Activated T-helper 2 cell treated with anti-CD3 and anti-CD28 coated beads, Interferon-gamma antibody, Interleukin-2, Interleukin-4, amounts not matched to agents 10 μg/mL and 5 μg/mL and 100 μg/mL, durations not matched to agents 14 hours and 24 hours and 36 hours (primary cell): ENCODE measurements around the gene IGF2BP2. TPM values are rescaled to one million over a fixed set of nuclear protein-coding genes. Genes with fewer than 3 reads are reported as not detected.
"Not testable (repeated sequence)": the region's sequence is repeated elsewhere in the genome, so short reads cannot be mapped to it uniquely, and the experiment has no call there.

Experiments used
- DNase-seq: peaks from one replicate; pipeline ENCODE4 v3.0.0; 2021; ENCODE audit warnings: low spot score
- H3K27ac Mint-ChIP-seq: one replicate; pipeline ENCODE4 v1.8.0; 2021; ENCODE audit warnings: mixed read lengths
- H3K27me3 Mint-ChIP-seq: one replicate; pipeline ENCODE4 v1.8.0; 2021; ENCODE audit warnings: low read depth, mixed read lengths
- H3K36me3 Mint-ChIP-seq: one replicate; pipeline ENCODE4 v1.8.0; 2021; ENCODE audit warnings: low read depth, mixed read lengths
- H3K4me1 Mint-ChIP-seq: one replicate; pipeline ENCODE4 v1.8.0; 2021; ENCODE audit warnings: low read depth, mixed read lengths
- H3K4me3 Mint-ChIP-seq: one replicate; pipeline ENCODE4 v1.8.0; 2021; ENCODE audit warnings: low read depth, mild to moderate bottlenecking, moderate library complexity, mixed read lengths
- H3K9me3 Mint-ChIP-seq: one replicate; pipeline ENCODE4 v1.8.0; 2021; ENCODE audit warnings: mixed read lengths
- intact Hi-C: fragments of 100-400 bp; cut with micrococcal nuclease; formaldehyde crosslinking; loops from one replicate; pipeline ENCODE4 v1.15.1; 2023
- total RNA-seq: library from RNA; stranded (reverse); gene quantifications from 2 replicates; pipeline ENCODE4 v1.2.3, GENCODE V29; 2022

IGF2BP2 gene
- total RNA-seq, 1 donor from 2014 or later: 0.05 TPM

DNA sequence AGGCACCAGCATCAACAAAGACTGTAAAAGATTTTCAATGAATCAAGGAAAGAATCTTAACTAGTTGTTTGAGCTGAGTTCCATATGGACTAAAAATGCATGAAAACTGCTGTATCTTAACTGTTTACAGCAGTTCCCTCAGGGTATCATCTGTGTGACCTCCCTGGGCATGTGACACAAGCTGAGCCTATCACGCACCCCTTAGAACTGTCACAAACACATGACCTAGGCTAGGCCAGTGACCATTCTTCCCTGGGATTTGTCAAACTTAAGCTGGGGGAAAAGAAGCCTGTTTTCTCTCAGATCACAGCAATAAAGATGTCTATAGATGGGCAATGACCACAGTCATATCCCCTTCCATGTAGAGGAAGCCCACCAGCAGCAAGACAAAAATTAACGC, 35.7 kb downstream of the IGF2BP2 start:
- Mint-ChIP-seq H3K9me3 (no peaks in the 10 kb centered on the region), H3K27ac (no peak overlapping the region), H3K36me3 (no peaks in the 10 kb centered on the region), H3K27me3 (peaks cover 14% of the 10 kb centered on the region), H3K4me1 (no peaks in the 10 kb centered on the region), H3K4me3 (no peak overlapping the region)
- intact Hi-C loops: no loop called here
- no peak for DNase-seq

DNA sequence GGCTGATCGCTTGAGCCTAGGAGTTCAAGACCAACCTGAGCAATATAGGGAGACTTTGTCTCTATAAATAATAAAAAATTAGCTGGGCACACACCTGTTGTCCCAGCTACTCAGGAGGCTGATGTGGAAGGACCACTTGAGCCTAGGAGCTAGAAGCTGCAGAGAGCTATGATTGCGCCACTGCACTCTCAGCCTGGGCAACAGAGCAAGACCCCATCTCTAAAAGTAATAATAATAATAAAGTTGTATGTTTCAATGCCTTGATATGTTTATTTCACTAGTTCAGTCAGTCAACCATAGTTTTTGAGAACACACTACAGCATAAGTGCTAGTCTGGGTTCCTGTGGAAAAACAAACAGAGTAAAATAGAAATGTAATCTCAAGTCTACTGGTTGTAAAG, 36.5 kb downstream of the IGF2BP2 start:
- no peak for DNase-seq
- no peaks in the 10 kb centered on the region for H3K36me3 Mint-ChIP-seq
- no peak overlapping the region for H3K4me3 Mint-ChIP-seq
- peaks cover 14% of the 10 kb centered on the region for H3K27me3 Mint-ChIP-seq
- H3K27ac Mint-ChIP-seq: no peak overlapping the region
- no peaks in the 10 kb centered on the region for H3K4me1 Mint-ChIP-seq
- no peaks in the 10 kb centered on the region for H3K9me3 Mint-ChIP-seq
- intact Hi-C loops: no loop called here

DNA sequence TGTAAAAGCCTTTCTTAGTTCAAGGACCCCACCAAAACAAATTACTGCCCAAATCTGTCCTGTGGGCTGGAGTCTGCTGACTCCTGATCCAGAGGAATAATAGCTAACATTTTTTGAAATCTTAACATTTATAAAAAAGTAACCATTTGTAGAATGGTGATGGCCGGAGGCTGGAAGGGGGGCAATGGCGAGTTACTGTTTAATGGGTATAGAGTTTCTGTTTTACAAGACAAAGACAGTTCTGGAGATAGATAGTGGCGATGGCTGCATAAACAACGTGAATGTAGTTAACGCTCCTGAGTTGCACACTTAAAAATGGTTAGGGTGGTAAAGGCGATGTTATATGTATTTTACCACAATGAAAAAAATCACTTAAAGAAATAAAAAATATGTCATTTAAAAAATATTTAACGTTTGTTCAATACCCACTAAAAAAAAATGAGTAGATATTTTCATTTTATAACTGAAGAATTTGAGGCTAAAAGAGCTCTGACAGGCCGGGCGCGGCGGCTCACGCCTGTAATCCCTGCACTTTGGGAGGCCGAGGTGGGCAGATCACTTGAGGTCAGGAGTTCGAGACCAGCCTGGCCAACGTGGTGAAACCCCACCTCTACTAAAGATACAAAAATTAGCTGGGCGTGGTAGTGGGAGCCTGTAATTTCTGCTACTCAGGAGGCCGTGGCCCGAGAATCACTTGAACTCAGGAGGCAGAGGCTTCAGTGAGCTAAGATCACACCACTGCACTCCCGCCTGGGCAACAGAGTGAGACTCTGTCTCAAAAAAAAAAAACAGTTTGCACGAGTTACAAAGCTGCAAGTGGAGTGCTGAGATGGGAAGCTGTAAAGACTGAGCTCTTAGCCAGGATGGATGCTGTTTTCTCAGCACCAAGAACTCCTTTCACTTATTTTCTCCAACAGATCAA, 37.6 kb downstream of the IGF2BP2 start:
- H3K4me3 Mint-ChIP-seq: no peak overlapping the region
- intact Hi-C loops: no loop called here
- no peak for DNase-seq
- H3K36me3 Mint-ChIP-seq: no peaks in the 10 kb centered on the region
- no peak overlapping the region for H3K27ac Mint-ChIP-seq
- H3K27me3 Mint-ChIP-seq: peaks cover 14% of the 10 kb centered on the region
- H3K9me3 Mint-ChIP-seq: no peaks in the 10 kb centered on the region
- H3K4me1 Mint-ChIP-seq: no peaks in the 10 kb centered on the region

DNA sequence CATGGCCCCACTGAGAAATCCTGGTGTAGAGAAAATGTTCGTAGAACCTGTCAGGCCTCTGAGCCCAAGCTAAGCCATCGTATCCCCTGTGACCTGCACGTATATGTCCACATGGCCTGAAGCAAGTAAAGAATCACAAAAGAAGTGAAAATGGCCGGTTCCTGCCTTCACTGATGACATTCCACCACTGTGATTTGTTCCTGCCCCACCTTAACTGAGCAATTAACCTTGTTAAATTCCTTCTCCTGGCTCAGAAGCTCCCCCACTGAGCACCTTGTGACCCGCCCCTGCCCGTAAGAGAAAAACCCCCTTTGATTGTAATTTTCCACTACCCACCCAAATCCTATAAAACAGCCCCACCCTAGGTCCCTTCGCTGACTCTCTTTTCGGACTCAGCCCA, 38.6 kb downstream of the IGF2BP2 start:
- intact Hi-C loops, DNase-seq, H3K4me1 Mint-ChIP-seq, H3K27ac Mint-ChIP-seq, H3K36me3 Mint-ChIP-seq, H3K4me3 Mint-ChIP-seq, H3K9me3 Mint-ChIP-seq: not testable (repeated sequence)
- H3K27me3 Mint-ChIP-seq: peaks cover 17% of the 10 kb centered on the region

DNA sequence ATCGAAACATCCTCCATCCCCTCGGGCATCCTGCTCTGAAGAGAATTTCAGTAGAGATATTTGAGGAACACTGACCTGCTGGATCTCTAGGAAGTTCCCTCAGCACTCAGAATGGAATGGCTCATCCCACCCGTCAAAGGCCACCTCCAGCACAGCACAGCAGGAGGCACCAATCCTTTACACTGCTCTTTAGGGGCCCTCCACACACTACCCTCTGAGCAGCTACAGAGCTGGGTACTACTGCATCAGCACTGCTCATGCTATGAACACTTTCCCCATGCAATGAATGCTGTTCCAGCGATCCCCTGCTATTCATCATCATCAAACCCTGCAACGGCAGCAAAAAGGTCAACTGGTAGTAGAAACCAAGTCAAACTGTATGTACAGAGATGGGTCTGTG, 40.5 kb downstream of the IGF2BP2 start:
- intact Hi-C loops: no loop called here
- peaks cover 14% of the 10 kb centered on the region for H3K27me3 Mint-ChIP-seq
- no peaks in the 10 kb centered on the region for H3K4me1 Mint-ChIP-seq
- DNase-seq: no peak
- H3K4me3 Mint-ChIP-seq: no peak overlapping the region
- H3K27ac Mint-ChIP-seq: no peak overlapping the region
- H3K9me3 Mint-ChIP-seq: no peaks in the 10 kb centered on the region
- no peaks in the 10 kb centered on the region for H3K36me3 Mint-ChIP-seq

DNA sequence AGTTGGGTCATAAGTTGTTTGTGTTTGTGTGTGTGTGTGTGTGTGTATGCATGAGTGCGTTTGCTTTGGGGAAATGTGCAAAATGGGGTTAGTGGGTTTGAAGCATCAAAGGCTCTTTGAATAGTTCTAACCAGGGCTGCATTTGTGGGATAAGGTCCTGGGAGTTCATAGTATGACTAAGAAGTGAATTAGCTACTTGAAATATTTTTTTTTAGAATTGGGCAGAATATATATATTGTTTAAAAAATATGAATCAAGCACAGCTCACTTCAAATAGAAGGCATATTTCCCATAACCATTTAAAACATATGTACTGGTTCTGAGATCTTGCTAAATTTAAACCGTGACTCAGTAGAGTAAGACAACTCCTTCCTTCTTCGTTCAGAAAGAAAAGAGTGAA, 43.1 kb downstream of the IGF2BP2 start:
- no peak overlapping the region for H3K27ac Mint-ChIP-seq
- H3K27me3 Mint-ChIP-seq: peaks cover 19% of the 10 kb centered on the region
- no peaks in the 10 kb centered on the region for H3K4me1 Mint-ChIP-seq
- no peak for DNase-seq
- no peaks in the 10 kb centered on the region for H3K9me3 Mint-ChIP-seq
- H3K36me3 Mint-ChIP-seq: no peaks in the 10 kb centered on the region
- H3K4me3 Mint-ChIP-seq: no peak overlapping the region
- intact Hi-C loops: no loop called here

DNA sequence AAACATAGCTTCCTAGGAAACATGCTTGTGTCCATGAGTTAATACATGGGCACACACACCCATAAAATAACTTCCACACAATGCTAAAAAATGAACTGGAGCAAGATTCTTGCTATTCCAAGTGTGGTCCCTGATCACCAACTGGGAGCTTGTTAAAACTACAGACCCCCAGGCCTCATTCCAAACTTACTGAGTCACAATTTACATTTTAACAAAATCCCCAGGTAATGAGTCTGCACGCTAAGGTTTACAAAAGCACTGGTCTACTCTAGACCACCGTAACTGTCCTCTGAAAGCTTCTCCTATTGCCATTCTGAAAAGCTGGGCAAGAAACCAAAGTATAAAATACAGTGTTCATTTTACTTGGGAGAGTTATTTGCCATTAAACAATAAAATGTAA, 45.4 kb downstream of the IGF2BP2 start:
- DNase-seq: no peak
- no peaks in the 10 kb centered on the region for H3K4me1 Mint-ChIP-seq
- H3K4me3 Mint-ChIP-seq: no peak overlapping the region
- intact Hi-C loops: no loop called here
- H3K9me3 Mint-ChIP-seq: no peaks in the 10 kb centered on the region
- no peaks in the 10 kb centered on the region for H3K36me3 Mint-ChIP-seq
- H3K27me3 Mint-ChIP-seq: peaks cover 24% of the 10 kb centered on the region
- H3K27ac Mint-ChIP-seq: no peak overlapping the region

DNA sequence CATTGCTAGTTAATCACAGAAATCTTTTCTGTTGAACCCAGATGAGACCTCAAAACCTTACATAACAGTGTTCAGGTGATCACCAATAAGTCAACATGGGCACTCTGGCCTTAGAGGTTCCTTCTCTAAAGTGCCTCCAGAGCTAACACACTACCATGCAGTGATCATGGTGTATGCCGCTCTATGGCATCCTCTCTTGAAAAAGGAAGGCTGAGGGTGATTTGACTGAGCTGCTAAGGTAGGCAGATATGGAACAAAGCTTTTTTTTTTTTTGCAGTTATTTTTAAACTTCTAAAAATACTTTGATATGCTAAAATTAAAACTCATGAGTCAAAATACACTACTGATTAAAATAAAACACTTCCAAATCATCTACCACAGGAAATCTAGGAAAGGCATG, 46.0 kb downstream of the IGF2BP2 start:
- intact Hi-C loops: no loop called here
- Mint-ChIP-seq H3K36me3 (no peaks in the 10 kb centered on the region), H3K9me3 (no peaks in the 10 kb centered on the region), H3K27ac (no peak overlapping the region), H3K4me3 (no peak overlapping the region), H3K4me1 (peaks cover 2% of the 10 kb centered on the region), H3K27me3 (peaks cover 24% of the 10 kb centered on the region)
- no peak for DNase-seq

DNA sequence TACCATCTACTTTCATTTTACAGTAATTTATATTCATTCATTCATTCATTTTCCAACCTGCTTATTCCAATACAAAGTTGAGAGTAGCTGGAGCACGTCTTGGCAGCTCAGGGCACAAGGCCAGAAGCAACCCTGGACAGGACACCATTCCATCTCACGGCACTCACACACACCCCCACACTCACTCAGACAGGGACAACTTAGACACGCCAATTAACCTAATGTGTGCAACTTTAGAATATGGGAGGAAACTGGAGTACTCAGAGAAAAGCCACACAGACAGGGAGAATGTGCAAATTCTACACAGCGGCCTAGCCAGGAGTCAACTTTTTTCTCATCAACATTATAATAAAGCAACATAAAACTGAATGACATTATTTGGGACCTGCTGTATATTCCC, 46.7 kb downstream of the IGF2BP2 start:
- H3K27ac Mint-ChIP-seq: no peak overlapping the region
- H3K4me1 Mint-ChIP-seq: peaks cover 2% of the 10 kb centered on the region
- H3K9me3 Mint-ChIP-seq: no peaks in the 10 kb centered on the region
- H3K4me3 Mint-ChIP-seq: no peak overlapping the region
- peaks cover 24% of the 10 kb centered on the region for H3K27me3 Mint-ChIP-seq
- no peaks in the 10 kb centered on the region for H3K36me3 Mint-ChIP-seq
- DNase-seq: no peak
- intact Hi-C loops: no loop called here

DNA sequence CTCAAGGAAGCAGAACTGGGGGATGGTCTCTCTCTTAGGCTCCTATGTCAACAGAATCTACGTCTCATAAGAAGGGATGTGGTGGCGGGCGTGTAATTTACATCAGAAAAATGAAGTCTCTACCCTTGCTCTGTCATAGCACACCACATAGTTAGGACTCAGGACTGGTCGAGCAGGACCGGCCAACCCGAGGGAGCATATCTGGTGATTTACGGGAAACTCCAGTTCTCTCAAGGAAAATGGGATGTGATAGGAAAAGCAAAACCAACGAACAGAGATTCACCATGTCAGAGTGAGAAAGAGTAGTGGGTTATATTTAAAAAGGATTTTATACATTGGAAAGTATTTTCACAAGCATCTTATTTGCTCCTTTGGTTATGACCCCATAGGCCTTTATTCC, 54.7 kb downstream of the IGF2BP2 start:
- H3K36me3 Mint-ChIP-seq: no peaks in the 10 kb centered on the region
- intact Hi-C loops: no loop called here
- H3K9me3 Mint-ChIP-seq: no peaks in the 10 kb centered on the region
- H3K27ac Mint-ChIP-seq: no peak overlapping the region
- no peak for DNase-seq
- H3K27me3 Mint-ChIP-seq: peaks cover 18% of the 10 kb centered on the region
- no peak overlapping the region for H3K4me3 Mint-ChIP-seq
- H3K4me1 Mint-ChIP-seq: peaks cover 2% of the 10 kb centered on the region

DNA sequence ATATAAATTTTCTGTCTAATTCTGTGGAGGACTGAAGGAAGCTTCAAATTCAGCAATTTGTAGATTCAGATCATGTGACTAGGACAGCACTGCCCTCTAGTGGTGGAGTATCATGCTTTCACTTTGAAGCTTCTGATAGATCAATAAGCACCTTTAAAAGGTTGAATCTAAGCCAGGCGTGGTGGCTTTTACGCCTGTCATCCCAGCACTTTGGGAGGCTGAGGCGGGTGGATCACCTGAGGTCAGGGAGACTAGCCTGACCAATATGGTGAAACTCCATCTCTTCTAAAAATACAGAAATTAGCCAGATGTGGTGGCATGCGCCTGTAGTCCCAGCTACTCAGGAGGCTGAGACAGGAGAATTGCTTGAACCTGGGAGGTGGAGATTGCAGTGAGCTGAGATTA, 56.3 kb downstream of the IGF2BP2 start:
- peaks cover 27% of the 10 kb centered on the region for H3K27me3 Mint-ChIP-seq
- not testable (repeated sequence) for H3K36me3 Mint-ChIP-seq, H3K9me3 Mint-ChIP-seq, H3K27ac Mint-ChIP-seq, H3K4me3 Mint-ChIP-seq, H3K4me1 Mint-ChIP-seq
- intact Hi-C loops: loop anchor here (2.0 kb wide), 2 partner anchors 92 to 108 kb away; no protein-coding TSS in a partner anchor
- peak; percentile 25 for DNase-seq

DNA sequence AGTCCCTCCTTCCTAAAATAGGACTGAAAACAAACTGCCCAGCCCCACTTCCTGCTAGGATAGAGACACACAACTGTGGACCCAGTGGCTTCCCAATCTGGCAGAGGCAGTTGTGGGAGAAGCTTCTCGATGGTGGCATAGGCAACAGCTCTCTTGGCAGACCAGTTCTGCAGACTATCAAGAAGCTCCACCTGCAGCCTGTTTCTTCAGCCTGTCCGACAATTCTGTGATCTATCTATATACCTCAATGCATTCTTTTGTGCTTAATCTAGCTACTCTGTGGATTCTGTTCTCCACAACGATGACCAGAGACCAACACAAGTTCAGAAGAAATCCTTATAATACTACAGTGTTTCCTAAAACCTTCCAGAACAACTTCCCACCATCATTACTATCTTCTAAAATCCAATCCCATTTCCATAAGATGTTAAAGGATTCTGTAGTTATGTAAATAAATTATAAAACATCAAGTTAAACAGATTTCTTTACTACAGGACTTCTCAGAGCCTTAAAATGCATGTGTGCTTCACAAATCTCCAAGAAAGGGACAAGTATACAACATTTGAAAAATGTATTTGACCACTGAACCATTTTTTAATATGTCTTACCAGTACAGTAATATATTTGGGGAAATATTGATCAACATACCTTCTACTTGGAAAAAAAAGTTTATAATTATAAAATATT, 57.7 kb downstream of the IGF2BP2 start:
- H3K9me3 Mint-ChIP-seq: no peaks in the 10 kb centered on the region
- H3K4me1 Mint-ChIP-seq: no peaks in the 10 kb centered on the region
- H3K36me3 Mint-ChIP-seq: no peaks in the 10 kb centered on the region
- DNase-seq: no peak
- H3K4me3 Mint-ChIP-seq: no peak overlapping the region
- intact Hi-C loops: no loop called here
- H3K27me3 Mint-ChIP-seq: peaks cover 30% of the 10 kb centered on the region
- no peak overlapping the region for H3K27ac Mint-ChIP-seq

DNA sequence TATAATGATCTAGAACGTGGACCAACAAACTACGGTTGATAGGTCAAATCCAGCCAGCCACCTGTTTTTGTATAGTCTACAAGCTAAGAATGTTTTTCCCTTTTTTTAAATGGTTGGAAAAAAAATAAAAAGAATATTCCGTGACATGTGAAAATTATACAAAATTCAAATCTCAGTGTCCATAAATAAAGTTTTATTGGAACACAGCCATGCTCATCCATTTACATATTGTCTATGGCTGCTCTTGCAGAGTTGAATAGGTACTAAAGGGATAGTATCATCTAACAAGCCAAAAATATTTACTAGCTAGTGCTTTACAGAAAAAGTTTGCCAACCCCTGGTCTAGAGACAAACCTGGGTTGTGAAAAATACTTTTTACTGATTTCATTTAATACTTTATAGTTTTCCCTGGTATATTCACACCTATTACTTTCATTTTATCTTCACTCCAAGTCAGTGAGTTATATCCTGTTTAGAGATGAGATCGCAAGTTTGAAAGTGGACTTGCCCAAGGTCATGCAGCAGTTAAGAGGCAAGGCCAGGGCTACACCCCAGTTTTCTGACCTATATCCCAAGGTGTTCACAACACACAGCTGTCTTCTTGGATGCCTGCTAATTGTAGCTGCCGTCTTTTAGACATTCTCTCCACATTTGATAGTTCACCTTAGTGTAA, 58.4 kb downstream of the IGF2BP2 start:
- Mint-ChIP-seq H3K27me3 (peaks cover 28% of the 10 kb centered on the region), H3K27ac (no peak overlapping the region), H3K9me3 (no peaks in the 10 kb centered on the region), H3K4me3 (no peak overlapping the region), H3K4me1 (no peaks in the 10 kb centered on the region), H3K36me3 (no peaks in the 10 kb centered on the region)
- intact Hi-C loops: no loop called here
- DNase-seq: no peak
